Measurements from ENCODE around the gene CYRIA.

GRCh38 chr2:16709769-16710168 is 44.1 kb upstream of the CYRIA start:
- TF ChIP-seq, protein P1, sequence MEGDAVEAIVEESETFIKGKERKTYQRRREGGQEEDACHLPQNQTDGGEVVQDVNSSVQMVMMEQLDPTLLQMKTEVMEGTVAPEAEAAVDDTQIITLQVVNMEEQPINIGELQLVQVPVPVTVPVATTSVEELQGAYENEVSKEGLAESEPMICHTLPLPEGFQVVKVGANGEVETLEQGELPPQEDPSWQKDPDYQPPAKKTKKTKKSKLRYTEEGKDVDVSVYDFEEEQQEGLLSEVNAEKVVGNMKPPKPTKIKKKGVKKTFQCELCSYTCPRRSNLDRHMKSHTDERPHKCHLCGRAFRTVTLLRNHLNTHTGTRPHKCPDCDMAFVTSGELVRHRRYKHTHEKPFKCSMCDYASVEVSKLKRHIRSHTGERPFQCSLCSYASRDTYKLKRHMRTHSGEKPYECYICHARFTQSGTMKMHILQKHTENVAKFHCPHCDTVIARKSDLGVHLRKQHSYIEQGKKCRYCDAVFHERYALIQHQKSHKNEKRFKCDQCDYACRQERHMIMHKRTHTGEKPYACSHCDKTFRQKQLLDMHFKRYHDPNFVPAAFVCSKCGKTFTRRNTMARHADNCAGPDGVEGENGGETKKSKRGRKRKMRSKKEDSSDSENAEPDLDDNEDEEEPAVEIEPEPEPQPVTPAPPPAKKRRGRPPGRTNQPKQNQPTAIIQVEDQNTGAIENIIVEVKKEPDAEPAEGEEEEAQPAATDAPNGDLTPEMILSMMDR (IDR thresholded peaks at IDR 0.05; ENCODE audit: low read depth, low read length, missing input control) = no peak
- TF ChIP-seq RAD21 (IDR thresholded peaks at IDR 0.05) = peak; percentile 12 to 20

Measured in liver (tissue), 3 donors.